HEK293 (cell line): ENCODE measurements around the gene DNMT3L.

Experiments
- CTCF ChIA-PET: fragments of 350-600 bp; formaldehyde crosslinking; extraction: SDS; loops from one replicate; lab custom pipeline; 2021; ENCODE audit warnings: antibody characterized with exemption; lab: Yijun Ruan, JAX
- POLR2A ChIA-PET: fragments of 300-600 bp; formaldehyde crosslinking; extraction: SDS; loops from one replicate; lab custom pipeline; 2020; ENCODE audit warnings: antibody characterized with exemption, inconsistent platforms; lab: Yijun Ruan, JAX
- H3K27ac ChIP-seq: fragments of 200-500 bp; sonication (Bioruptor generic); 2 replicates; pipeline ENCODE4 v1.5.1; 2014; ENCODE audit warnings: low read depth, low read length, control low read depth, inconsistent platforms; ENCODE audit errors: extremely low read depth
- H3K36me3 ChIP-seq, 2 experiments: fragments of 200-500 bp in 1 of 2; sonication (Bioruptor generic) in 1 of 2; 1 replicate in 1 of 2; 2 replicates in 1 of 2; pipeline ENCODE4 v1.5.1; 2014 to 2017; ENCODE audit warnings: inconsistent platforms in 2 of 2, low read length in 2 of 2; ENCODE audit not compliant: control insufficient read depth in 2 of 2, insufficient read depth in 1 of 2
- H3K4me1 ChIP-seq: fragments of 200-500 bp; sonication (Bioruptor generic); 2 replicates; pipeline ENCODE4 v1.5.1; 2014; ENCODE audit warnings: mild to moderate bottlenecking, low read length, inconsistent platforms; ENCODE audit not compliant: control insufficient read depth, insufficient read depth
- H3K4me3 ChIP-seq: 2 replicates; pipeline ENCODE4 v1.5.1; 2011; ENCODE audit warnings: low read depth, mild to moderate bottlenecking, control low read depth, low read length, moderate library complexity
- H3K9me3 ChIP-seq: fragments of 200-500 bp; sonication (Bioruptor generic); 2 replicates; pipeline ENCODE4 v1.5.1; 2014; ENCODE audit warnings: low read depth, low read length, inconsistent platforms; ENCODE audit not compliant: control insufficient read depth, insufficient read depth
- AEBP2 ChIP-seq: fragments of 450-650 bp; formaldehyde crosslinking; IDR thresholded peaks from 2 replicates; pipeline ENCODE4 v1.5.1; 2016; ENCODE audit warnings: missing biosample characterization, missing genetic modification characterization, borderline replicate concordance
- CTCF ChIP-seq: fragments of 450-650 bp; formaldehyde crosslinking; IDR thresholded peaks from 2 replicates; pipeline ENCODE4 v1.5.1; 2016; ENCODE audit warnings: missing biosample characterization, missing genetic modification characterization
- EGR2 ChIP-seq: fragments of 450-650 bp; formaldehyde crosslinking; IDR thresholded peaks from 2 replicates; pipeline ENCODE4 v1.5.1; 2016; ENCODE audit warnings: low read depth, missing biosample characterization, missing genetic modification characterization
- ZBTB11 ChIP-seq: fragments of 450-650 bp; formaldehyde crosslinking; conservative IDR thresholded peaks from 2 replicates; pipeline ENCODE4 v1.5.1; 2016; ENCODE audit warnings: low read depth, missing biosample characterization, missing genetic modification characterization
- ZBTB48 ChIP-seq: fragments of 450-650 bp; formaldehyde crosslinking; IDR thresholded peaks from 2 replicates; pipeline ENCODE4 v1.5.1; 2016; ENCODE audit warnings: missing biosample characterization, missing genetic modification characterization
- ZBTB8A ChIP-seq: fragments of 450-650 bp; formaldehyde crosslinking; IDR thresholded peaks from 2 replicates; pipeline ENCODE4 v1.5.1; 2016; ENCODE audit warnings: missing biosample characterization, missing genetic modification characterization
- ZIC2 ChIP-seq: fragments of 450-650 bp; formaldehyde crosslinking; IDR thresholded peaks from 2 replicates; pipeline ENCODE4 v1.5.1; 2016; ENCODE audit warnings: missing biosample characterization, missing genetic modification characterization
- ZNF138 ChIP-seq: fragments of 450-650 bp; formaldehyde crosslinking; IDR thresholded peaks from 2 replicates; pipeline ENCODE4 v1.5.1; 2016; ENCODE audit warnings: missing biosample characterization, missing genetic modification characterization, borderline replicate concordance
- ZNF202 ChIP-seq: fragments of 450-650 bp; formaldehyde crosslinking; IDR thresholded peaks from 2 replicates; pipeline ENCODE4 v1.5.1; 2016; ENCODE audit warnings: missing biosample characterization, missing genetic modification characterization, borderline replicate concordance
- ZNF280D ChIP-seq: fragments of 450-650 bp; formaldehyde crosslinking; IDR thresholded peaks from 2 replicates; pipeline ENCODE4 v1.5.1; 2016; ENCODE audit warnings: missing biosample characterization, missing genetic modification characterization
- ZNF426 ChIP-seq: fragments of 450-650 bp; formaldehyde crosslinking; IDR thresholded peaks from 2 replicates; pipeline ENCODE4 v1.5.1; 2017; ENCODE audit warnings: missing biosample characterization, missing genetic modification characterization, mild to moderate bottlenecking, inconsistent platforms, moderate library complexity
- ZNF510 ChIP-seq: fragments of 450-650 bp; formaldehyde crosslinking; IDR thresholded peaks from 2 replicates; pipeline ENCODE4 v1.5.1; 2018; ENCODE audit warnings: mild to moderate bottlenecking, missing genetic modification characterization, missing biosample characterization; ENCODE audit not compliant: insufficient replicate concordance
- ZNF518A ChIP-seq: fragments of 450-650 bp; formaldehyde crosslinking; conservative IDR thresholded peaks from 2 replicates; pipeline ENCODE4 v1.5.1; 2016; ENCODE audit warnings: low read depth, missing biosample characterization, missing genetic modification characterization
- ZNF580 ChIP-seq: fragments of 450-650 bp; formaldehyde crosslinking; IDR thresholded peaks from 2 replicates; pipeline ENCODE4 v1.5.1; 2016; ENCODE audit warnings: missing biosample characterization, missing genetic modification characterization
- ZNF704 ChIP-seq: fragments of 450-650 bp; formaldehyde crosslinking; IDR thresholded peaks from 2 replicates; pipeline ENCODE4 v1.5.1; 2016; ENCODE audit warnings: missing biosample characterization, missing genetic modification characterization
- ZNF785 ChIP-seq: fragments of 450-650 bp; formaldehyde crosslinking; IDR thresholded peaks from 2 replicates; pipeline ENCODE4 v1.5.1; 2016; ENCODE audit warnings: missing biosample characterization, missing genetic modification characterization

DNMT3L gene

GRCh38 chr21:44258056-44258725 is 3.5 kb downstream of the DNMT3L start:
- H3K4me3 ChIP-seq: no peak overlapping the region
- H3K9me3 ChIP-seq: no peaks in the 10 kb centered on the region
- H3K27ac ChIP-seq: no peak overlapping the region
- ChIA-PET POLR2A (no interaction called here), CTCF (interaction anchor here (0.6 to 0.7 kb wide), 2 partner anchors 18 to 46 kb away, joined by 3 read pairs; no protein-coding TSS in a partner anchor)
- H3K4me1 ChIP-seq: no peaks in the 10 kb centered on the region
- TF ChIP-seq ZNF138 (tag by site-specific recombination) (no peak), ZBTB11 (tag by site-specific recombination) (no peak), ZNF202 (tag by site-specific recombination) (no peak), ZNF510 (tag by site-specific recombination) (no peak), ZBTB48 (tag by site-specific recombination) (no peak), ZNF785 (tag by site-specific recombination) (no peak), ZNF280D (tag by site-specific recombination) (no peak), AEBP2 (tag by site-specific recombination) (no peak)
- H3K36me3 ChIP-seq: no peaks in the 10 kb centered on the region

GRCh38 chr21:44255511-44255981 is 6.2 kb downstream of the DNMT3L start:
- no peak overlapping the region for H3K4me3 ChIP-seq
- no peaks in the 10 kb centered on the region for H3K9me3 ChIP-seq
- POLR2A ChIA-PET: no interaction called here
- CTCF ChIA-PET: interaction anchor here (1.0 kb wide), 1 partner anchor 42 kb away, joined by 6 read pairs; no protein-coding TSS in a partner anchor
- no peak overlapping the region for H3K27ac ChIP-seq
- H3K36me3 ChIP-seq: no peaks in the 10 kb centered on the region
- no peaks in the 10 kb centered on the region for H3K4me1 ChIP-seq
- no peak for TF ChIP-seq CTCF
- no peak for TF ChIP-seq ZNF580 (tag by site-specific recombination)
- TF ChIP-seq ZNF426: no peak
- TF ChIP-seq EGR2 (tag by site-specific recombination): no peak
- peak; percentile 83 for TF ChIP-seq ZIC2
- TF ChIP-seq ZNF518A (tag by site-specific recombination): no peak
- TF ChIP-seq ZNF704 (tag by site-specific recombination): no peak
- TF ChIP-seq ZBTB8A (tag by site-specific recombination): no peak
